HT-29 (cell line): ENCODE data around the gene MED15. TPM values are rescaled to one million over a fixed set of nuclear protein-coding genes. Genes with fewer than 3 reads are reported as not detected.
A peak's percentile ranks its signal among the peaks of the same experiment; 100 is the strongest.

Source experiments
- DNase-seq: peaks from one replicate; pipeline ENCODE4 v3.0.0-alpha.2; 2015; ENCODE audit warnings: low spot score
- total RNA-seq: library from RNA; depleted of rRNA; stranded (reverse); fragments of >200 nt; shearing (Covaris generic); gene quantifications from 2 replicates; pipeline ENCODE4 v1.2.3, GENCODE V29; 2014

MED15 gene
- total RNA-seq, 1 experiment from 2014 or later: 127 TPM

DNA sequence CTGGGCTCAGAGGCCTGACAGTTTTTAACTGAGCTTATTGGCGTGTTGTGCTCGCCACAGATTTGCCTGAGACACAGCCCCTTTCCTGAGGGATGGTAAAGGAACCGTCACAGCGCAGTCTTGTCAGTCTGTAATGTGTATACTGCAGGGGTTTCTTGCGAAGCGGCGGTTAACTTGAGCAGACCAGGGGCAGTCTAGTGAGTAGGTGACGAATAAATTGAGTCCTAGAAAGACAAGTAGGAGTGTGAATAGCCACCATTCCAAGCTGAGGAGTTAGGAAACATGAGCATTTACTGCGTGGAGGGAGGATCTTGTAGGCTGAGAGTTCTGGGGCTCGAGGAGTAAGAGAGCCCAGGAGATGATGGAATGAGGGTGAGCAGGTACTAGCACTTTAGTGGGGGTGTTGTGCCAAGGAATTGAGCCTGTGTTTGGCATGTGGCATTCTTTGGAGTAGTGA lies 1.4 kb downstream of the MED15 start:
- peak; percentile 50 for DNase-seq

DNA sequence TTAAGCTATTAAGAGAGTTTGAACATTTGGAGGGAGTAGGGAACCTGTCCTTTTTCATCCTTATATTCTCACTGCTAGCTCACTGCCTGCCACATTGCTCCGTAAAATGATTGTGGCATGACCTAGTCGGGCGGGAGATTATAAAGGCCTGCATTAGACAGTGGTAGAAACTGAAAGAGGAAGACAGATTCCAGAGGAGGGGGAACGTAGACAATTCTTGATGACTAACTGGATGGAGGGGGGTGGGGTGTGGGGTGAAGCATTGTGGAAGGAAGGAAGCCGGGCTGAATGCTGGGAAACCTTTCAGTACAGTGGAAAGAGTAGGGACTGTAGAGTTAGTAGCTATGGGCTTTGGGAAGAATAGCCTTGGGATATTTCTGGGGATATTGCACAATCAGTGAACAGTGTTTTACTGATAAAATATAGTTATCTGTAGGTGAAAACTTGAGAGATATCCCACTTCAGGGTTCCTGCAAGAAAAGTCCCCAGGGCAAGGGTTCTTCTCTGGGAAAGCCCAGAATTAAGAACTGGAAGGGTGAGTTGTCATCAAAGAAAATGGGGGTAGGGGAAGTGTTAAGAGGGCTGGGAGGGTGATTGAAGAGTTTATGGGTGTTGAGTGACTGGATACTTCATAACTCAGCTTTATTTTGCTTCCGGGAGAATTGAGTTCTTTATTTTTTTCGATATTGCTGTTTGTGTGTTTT lies 2.1 kb downstream of the MED15 start:
- DNase-seq: peak; percentile 95

DNA sequence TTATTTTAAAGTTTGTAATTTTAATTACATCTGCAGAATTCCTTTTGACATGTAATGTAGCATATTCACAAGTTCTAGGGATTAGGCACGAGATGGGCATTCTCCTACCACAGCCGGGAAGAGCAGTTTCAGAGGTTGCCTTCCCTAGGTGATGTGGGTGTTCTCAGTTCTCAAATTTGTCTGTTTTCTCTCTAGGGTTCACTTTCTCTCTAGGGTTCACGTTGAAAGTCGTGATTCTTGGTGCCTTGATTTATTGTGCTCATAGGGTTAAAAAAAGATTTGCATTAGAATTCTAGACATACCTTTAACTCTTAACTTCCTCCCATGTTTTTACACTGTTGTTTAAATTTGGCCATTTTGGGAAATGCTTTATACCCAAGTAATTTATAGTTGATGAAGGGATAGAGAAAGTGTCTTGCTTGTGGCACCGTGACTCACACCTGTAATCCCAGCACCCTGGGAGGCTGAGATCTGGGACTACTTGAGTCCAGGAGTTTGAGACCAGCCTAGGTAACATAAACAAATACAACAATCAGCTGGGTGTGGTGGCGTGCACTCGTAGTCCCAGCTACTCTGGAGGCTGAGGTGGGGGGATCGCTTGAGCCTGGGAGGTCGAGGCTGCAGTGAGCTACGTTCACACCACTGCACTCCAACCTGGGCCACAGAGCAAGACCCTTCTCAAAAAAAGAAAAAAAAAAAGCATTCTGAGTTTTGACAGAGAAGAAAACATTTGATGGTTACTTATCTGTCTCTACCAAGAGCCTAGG lies 3.6 kb downstream of the MED15 start:
- no peak for DNase-seq

DNA sequence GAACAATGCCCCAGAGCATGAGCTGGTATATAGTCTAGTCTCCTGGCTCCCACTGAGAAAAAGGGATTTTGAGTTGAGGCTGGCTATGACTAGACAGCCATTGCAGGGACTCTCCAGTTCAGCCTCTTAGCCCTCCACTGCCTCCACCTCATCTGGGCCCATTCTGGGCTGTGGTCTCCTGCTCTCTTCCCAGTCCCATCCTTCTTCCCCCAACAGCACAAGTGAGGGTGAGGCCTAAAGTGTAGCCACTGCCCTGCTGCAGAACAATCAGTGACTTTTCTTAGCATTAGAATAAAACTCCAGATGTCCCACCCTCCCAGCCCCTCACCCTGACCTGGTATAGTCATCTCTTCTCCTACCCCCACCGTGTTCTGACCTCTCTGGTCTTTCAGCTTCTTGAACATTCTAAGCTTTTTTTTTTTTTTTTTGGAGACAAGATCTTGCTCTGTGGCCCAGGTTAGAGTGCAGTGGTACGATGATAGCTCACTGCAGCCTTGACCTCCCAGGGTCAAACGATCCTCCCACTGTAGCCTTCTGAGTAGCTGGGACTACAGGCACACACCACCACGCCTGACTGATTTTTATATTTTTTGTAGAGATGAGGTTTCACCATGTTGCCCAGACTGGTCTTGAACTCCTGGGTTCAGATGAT lies 4.3 kb downstream of the MED15 start:
- DNase-seq: no peak

DNA sequence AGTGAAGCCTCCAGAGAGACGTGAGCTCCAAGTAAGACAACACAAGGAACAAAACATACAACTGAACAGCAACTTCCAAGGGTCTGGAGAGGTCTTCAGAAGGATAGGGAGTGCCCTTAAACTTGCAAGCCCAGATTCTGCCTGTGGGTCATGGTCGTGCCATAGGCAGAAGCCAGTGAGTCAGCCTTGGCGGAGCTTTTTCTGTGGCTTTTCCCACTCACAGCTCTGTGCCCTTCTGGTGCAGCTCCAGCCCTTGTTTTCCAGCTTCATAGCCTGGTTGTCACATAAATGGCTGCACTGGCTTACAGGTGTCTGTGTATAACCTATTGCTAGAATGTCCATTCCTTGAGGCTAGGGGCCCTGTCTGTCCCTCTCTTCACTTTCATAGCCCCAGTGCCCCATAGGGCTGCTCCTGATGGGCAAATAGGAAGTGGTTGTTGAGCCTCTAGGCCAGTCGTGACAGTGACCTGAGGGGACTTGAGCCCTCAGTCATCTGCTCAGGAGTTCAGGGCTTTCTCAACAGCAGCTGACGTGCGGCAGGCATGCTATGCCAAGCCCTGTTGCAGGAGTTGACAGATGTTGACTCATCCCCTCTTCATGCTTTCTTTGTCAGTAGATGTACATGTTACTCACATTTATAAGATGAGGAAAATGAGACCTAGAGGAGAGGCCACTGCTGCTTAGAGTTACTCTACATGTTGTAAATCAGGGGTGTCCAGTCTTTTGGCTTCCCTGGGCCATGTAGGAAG lies 7.4 kb downstream of the MED15 start:
- DNase-seq: no peak

DNA sequence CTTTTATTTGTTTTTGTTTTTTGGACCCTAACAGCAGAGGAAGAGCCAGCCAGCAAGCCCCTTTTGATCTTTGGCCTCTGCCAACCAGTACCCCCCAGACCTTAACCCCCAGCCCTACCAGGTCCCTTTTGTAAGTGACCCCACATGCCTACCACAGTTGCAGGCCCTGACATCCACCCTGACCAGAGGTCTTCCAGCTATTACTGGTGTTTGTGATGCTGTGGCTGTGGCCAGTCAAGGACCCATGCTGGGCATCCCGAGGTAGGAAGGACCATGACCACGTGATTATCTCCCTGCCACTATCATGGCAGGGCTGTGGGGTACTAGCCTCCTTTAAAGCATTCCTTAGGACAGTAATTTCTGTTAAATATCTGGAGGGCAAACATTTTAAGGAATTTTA lies 9.0 kb downstream of the MED15 start:
- no peak for DNase-seq

DNA sequence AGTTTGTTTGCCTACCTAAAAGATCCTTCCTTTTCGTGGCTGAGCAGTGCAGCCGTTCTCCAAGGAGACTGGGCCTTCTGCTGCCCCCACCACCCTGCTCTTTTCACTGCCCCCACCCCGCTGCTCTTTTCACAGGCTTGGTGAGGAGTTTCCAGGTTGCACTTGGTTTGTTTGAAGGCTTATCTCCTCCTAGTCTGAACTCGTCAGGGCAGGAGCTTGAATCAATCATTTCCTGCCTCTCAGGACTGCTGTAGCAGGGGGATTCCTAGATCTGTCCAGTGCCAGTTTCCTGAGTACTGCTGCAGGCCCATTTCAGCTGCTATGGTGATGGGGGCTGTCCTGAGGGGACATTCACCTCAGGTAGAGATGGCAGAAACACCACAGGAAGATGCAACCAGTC lies 10.0 kb downstream of the MED15 start:
- no peak for DNase-seq

DNA sequence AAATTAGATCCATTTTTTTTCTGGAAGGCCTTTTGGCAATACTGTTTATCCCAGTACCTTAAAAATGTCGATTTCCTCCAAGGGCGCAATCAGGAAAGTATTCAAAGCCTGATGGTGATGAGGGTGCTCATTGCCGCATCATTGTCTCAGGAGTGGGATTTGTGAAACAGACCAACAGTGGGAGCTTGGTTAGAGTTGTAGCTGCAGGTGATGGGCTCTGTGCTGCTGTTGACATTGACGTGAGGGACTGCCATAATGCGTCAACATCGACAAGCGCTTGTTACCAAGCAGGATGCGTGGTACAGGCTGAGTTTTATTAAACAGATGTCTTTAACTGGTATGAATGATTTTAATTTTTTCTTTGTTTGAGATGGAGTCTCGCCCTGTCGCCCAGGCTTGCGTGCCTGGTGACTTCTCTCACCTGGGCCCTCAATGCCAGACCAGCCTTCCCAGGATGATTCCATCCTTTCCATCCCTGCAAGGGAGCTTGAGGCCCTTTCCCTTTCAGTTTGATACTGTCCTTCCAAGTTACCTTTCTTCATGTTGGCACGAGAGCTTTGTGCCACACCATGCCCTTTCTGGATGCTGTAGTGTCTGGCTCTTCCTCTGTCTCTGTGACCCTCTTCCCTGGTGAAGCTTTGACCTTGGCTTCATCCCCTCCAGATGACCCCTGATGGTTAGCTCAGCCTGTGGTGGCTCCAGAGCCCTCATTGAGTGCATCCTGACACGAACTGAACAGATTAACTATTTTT lies 10.6 kb downstream of the MED15 start:
- DNase-seq: no peak

DNA sequence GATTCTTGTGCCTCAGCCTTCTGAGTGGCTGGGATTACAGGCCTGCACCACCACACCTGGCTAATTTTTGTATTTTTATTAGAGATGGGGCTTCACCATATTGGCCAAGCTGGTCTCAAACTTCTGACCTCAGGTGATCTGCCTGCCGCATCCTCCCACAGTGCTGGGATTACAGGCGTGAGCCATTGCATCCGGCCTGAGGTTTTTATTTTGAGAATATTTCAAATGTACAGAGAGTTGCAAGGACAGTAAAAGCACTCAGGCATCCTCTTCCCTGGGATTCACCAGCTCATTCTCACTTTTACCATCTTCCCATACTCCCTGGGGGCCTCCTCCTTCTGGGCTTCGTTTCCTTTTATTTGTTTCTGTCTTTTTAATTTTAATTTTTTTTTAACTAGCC lies 12.1 kb downstream of the MED15 start:
- DNase-seq: no peak

DNA sequence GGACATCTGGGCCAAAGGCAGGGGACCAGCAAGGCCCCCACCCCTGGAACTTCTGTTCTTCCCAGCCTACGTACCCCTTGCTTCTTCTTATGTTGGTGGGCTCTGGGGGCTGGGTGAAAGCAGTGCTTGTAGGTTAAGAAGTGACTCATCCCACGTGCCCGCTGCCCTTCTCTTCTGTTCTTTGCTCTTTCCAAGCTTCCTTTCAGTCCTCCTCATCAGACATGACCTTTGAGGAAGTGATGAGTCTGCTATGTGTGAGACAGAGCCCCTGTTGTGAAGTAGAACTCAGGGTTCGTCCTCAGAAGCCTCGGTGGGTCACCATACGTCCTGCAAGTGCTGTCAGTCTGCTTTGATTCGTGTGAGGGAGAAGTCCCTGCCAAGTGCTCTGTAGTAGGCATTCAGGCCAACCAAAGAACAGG lies 12.7 kb downstream of the MED15 start:
- DNase-seq: no peak

DNA sequence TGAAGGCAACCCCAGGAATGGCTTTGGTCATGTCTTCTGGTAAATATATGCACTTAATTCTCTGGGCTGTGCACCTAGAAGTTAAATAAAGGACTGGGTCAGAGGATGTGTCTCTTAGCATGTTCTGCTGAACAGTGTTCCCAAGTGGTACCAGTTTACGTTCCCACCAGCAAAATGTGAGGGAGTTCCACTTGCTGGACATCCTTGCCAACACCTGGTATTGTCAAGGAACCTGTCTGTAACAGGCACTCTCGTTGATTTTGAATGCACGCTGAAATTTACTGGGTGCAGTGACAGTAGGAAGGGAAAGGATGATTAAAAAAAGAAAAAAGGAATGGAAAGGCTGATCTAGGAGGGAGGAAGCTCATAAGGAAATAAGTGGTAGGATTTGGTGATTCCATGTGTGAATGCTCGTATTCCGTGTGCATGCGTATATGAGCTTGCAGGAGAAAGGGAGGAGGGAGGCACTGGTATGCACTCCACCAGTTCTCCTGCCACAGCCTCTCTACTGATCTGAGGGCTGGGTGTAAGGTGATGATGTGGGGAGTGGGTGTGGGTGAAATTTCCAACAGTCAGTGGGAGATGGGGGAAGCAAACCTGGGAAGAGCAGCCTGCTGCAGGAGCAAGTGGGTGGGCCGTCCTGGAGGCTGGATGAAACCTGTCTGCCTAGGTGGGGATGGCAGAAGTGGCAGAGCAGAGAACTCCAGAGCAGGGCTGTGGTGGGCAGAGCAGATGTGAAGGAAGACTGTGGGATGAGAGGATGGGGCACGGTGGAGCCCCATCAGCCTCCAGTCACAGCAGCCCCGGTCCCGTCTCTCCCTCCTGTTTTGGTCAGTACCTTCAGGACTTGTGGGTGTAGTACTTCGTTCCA lies 15.0 kb downstream of the MED15 start:
- no peak for DNase-seq

DNA sequence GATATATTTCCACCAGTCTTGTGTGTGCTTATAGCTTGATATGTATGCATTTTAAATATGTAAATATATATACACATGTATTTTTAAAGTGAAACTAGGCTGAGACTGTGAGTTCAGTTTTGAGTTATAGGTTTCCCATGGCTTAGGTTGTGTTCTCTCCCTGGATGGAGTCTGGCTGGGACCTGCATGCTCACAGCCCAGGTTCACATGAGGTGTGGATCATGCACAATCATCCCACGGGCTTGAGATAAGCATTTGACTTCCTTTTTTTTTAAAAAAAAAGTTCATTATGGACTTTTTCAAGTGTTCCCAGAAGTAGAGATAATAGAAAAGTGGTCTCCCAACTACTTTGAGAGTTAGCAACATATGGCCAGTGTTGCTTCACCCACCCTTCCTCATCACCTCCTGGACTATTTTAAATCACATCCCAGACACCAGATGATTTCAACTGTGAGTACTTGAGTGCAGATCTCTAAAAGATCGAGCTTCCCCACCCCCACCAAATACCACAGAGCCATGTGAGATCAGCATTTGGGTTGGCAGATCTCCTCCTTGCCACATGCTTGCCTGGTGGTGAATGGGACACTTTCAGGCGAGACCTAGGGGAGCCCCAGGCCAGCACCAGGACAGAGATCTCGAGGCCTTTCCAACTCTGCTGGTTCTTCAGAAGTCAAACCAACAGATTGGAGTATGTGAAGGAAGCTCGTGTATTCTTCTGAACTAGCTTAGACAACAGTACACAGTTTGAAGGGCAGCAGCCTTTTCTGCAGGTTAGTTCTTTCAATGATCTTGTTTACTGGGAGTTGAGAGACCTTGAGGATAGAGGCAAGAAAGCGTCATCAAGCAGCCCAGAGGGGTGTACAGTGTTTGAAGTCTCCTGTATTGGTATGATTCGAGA lies 15.9 kb downstream of the MED15 start:
- no peak for DNase-seq

DNA sequence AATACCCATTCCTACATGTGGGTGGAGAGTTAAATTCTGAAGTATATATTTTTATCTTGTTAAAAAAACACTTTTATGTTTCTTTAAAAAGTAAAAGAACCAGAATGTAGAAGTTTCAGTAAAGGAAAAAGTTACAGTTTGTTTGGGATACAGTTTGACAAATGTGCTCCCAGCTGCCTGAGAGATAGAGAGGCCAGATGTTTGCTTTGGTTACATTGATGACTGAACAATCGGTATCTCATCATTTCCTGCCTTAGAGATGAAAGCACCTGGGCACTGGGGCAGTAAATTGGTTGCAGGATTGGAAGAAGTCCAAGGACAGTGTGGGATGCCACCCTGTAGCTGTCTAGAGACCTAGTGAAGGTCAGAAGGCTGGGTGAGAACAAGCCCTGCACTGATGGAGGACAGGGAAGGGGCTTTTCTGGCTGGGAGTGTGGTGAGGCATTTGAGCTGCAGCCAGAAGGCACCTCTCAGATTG lies 16.6 kb downstream of the MED15 start:
- DNase-seq: no peak

DNA sequence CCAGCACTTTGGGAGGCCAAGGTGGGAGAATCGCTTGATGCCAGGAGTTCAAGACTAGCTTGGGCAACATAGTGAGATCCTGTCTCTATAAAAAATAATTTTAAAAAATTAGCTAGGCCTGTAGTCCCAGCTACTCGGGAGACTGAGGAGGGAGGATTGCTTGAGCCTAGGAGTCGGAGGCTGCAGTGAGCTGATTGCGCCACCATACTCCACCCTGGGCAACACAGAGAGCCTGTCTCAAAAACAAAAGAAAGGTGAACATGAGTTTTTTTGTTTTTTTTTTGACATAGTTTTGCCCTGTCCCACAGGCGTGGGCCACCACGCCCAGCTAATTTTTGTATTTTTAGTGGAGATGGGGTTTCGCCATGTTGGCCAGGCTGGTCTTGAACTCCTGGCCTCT lies 17.6 kb downstream of the MED15 start:
- no peak for DNase-seq

DNA sequence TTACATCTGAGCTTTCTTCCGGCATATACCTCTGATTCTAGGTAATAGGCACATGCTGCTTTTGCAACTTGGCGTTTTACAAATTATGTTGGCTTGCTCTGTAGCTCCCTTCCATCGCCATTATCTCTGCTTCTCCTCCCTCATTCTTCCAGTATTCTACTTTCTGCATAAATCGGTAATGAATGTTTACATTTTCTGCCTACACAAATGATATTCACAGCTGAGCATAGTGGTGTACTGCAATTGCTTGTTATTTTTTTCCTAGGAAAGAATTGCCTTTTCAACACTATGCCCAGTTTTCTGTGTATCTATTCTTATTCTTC lies 18.9 kb downstream of the MED15 start:
- DNase-seq: no peak

DNA sequence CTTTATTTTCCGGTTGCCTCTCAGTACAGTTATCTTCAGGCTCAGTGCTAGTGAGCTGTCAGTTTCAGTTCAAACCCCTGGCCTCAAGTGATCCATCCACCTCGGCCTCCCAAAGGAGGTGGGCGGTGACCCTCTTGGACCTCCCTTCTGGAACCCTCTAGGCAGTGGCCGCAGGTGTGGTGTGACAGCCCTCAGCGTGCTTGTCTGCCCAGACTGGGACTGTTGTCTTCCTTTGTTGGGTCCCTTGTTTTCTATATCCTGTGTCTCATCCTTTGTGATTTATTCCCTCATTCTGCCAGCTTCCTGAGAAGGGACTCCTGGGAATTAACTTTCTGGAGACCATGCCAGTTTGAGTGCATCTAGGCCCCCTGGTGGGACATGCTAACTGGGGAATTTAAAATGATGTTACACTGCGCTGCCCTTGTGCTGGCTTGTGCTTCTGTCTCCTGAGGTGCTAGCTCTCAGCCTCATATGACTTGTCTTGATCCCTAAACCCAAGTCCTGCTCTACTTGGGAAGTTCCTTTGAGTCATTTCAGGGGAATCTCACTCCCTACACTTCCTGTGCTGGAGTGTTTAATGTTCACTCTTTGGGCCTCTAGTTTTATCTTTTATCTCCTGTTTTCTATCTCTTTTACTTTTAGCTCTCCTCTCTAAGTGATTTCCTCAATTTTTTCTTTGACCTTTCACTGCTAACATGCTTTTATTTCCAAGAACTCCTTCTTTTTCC lies 19.4 kb downstream of the MED15 start:
- no peak for DNase-seq

DNA sequence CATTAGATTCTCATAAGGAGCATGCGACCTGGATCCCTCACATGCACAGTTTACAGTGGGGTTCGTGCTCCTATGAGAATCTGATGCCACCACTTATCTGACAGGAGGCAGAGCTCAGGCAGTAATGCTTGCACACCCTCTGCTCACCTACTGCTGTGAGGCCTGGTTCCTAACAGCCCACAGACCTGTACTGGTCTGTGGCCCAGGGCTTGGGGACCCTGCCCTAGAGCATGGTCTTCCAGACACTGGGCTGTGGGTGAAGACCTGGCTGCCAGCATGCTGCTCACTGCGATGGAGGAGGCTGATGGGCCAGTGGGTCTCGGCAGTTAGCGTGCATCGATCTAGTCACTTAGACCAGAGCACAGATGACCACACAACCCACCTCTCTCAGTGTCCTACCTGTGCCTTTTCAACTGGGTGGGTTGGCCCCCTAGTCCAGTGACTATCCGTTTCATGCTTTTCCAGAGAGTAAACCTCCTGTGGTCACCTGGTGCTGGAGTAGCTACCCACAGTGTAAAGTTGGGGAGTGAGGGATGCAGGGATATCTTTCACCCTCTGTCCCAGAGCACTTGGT lies 21.1 kb downstream of the MED15 start:
- DNase-seq: no peak
